ENCODE results near the gene LAMTOR4.
A peak's percentile ranks its signal among the peaks of the same experiment; 100 is the strongest.

Gene LAMTOR4

GRCh38 chr7:100163871-100164270 lies 15.2 kb downstream of the LAMTOR4 start:
- Histone ChIP-seq H2AFZ (ENCODE audit: low read depth, low read length) (no peak overlapping the region), H3K9me3 (ENCODE audit: insufficient read depth, low read length) (no peaks in the 10 kb centered on the region), H3K79me2 (ENCODE audit: low read length) (no peaks in the 10 kb centered on the region), H4K20me1 (ENCODE audit: insufficient read depth, low read length) (no peaks in the 10 kb centered on the region), H3K36me3 (replicated peaks; ENCODE audit: low read depth, low read length) (no peaks in the 10 kb centered on the region), H3K27ac (ENCODE audit: low read length) (no peak overlapping the region), H3K27me3 (ENCODE audit: low read depth, low read length) (peaks cover 34% of the 10 kb centered on the region), H3K4me3 (ENCODE audit: low read length) (no peak overlapping the region), H3K4me2 (ENCODE audit: low read length) (no peak overlapping the region), H3K9ac (ENCODE audit: low read length) (no peak overlapping the region), H3K4me1 (ENCODE audit: low read length) (peaks cover 21% of the 10 kb centered on the region)
- no peak for TF ChIP-seq CTCF (IDR thresholded peaks at IDR 0.05; ENCODE audit: low read depth, low read length)
- TF ChIP-seq EZH2phosphoT487 (IDR thresholded peaks at IDR 0.05; ENCODE audit: low read depth): no peak

GRCh38 chr7:100166317-100166940 lies 17.7 kb downstream of the LAMTOR4 start:
- H3K4me2 ChIP-seq (ENCODE audit: low read length): no peak overlapping the region
- no peak overlapping the region for H2AFZ ChIP-seq (ENCODE audit: low read depth, low read length)

GRCh38 chr7:100166970-100167911 lies 18.5 kb downstream of the LAMTOR4 start:
- Histone ChIP-seq H3K9ac (ENCODE audit: low read length) (peak overlapping the region; percentile 2; the same call in 1 of the 2 replicates), H2AFZ (ENCODE audit: low read depth, low read length) (no peak overlapping the region), H3K4me2 (ENCODE audit: low read length) (peak overlapping the region; percentile 55), H3K4me3 (ENCODE audit: low read length) (peak overlapping the region; percentile 58), H3K27ac (ENCODE audit: low read length) (no peak overlapping the region), H3K27me3 (ENCODE audit: low read depth, low read length) (peaks cover 34% of the 10 kb centered on the region), H3K79me2 (ENCODE audit: low read length) (no peaks in the 10 kb centered on the region), H3K36me3 (replicated peaks; ENCODE audit: low read depth, low read length) (no peaks in the 10 kb centered on the region), H4K20me1 (ENCODE audit: insufficient read depth, low read length) (no peaks in the 10 kb centered on the region), H3K4me1 (ENCODE audit: low read length) (peaks cover 32% of the 10 kb centered on the region), H3K9me3 (ENCODE audit: insufficient read depth, low read length) (no peaks in the 10 kb centered on the region)
- TF ChIP-seq EZH2phosphoT487 (IDR thresholded peaks at IDR 0.05; ENCODE audit: low read depth) (no peak), CTCF (IDR thresholded peaks at IDR 0.05; ENCODE audit: low read depth, low read length) (no peak)

More at GRCh38 chr7:100166317-100166940, 17.7 kb downstream of the LAMTOR4 start:
- H3K36me3 ChIP-seq (replicated peaks; ENCODE audit: low read depth, low read length): no peaks in the 10 kb centered on the region
- H3K4me3 ChIP-seq (ENCODE audit: low read length): no peak overlapping the region
- TF ChIP-seq CTCF (IDR thresholded peaks at IDR 0.05; ENCODE audit: low read depth, low read length): no peak
- TF ChIP-seq EZH2phosphoT487 (IDR thresholded peaks at IDR 0.05; ENCODE audit: low read depth): no peak
- no peaks in the 10 kb centered on the region for H3K9me3 ChIP-seq (ENCODE audit: insufficient read depth, low read length)
- no peak overlapping the region for H3K27ac ChIP-seq (ENCODE audit: low read length)
- no peaks in the 10 kb centered on the region for H4K20me1 ChIP-seq (ENCODE audit: insufficient read depth, low read length)
- peaks cover 34% of the 10 kb centered on the region for H3K27me3 ChIP-seq (ENCODE audit: low read depth, low read length)
- H3K79me2 ChIP-seq (ENCODE audit: low read length): no peaks in the 10 kb centered on the region
- no peak overlapping the region for H3K9ac ChIP-seq (ENCODE audit: low read length)
- peaks cover 32% of the 10 kb centered on the region for H3K4me1 ChIP-seq (ENCODE audit: low read length)

DNA sequence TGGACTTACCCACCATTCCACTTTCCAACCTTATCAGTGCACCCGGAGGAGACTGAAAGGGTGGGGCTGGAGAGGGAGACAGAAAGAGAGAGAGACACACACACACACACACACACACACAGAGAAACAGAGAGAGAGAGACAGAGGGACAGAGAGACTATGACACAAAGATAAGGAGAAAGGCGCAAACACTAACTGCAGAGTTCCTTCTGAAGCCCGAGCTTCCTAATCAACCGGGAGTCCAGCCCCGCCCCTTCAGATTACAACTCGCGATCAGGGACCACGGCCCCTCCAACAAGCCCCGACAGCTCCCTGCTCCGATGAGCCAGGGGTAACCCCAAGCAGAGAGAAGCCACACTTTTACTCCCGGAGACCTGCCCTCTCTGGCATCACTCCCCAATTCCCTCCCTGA lies 19.2 kb downstream of the LAMTOR4 start:
- Histone ChIP-seq H4K20me1 (ENCODE audit: insufficient read depth, low read length) (no peaks in the 10 kb centered on the region), H3K79me2 (ENCODE audit: low read length) (no peaks in the 10 kb centered on the region), H3K4me1 (ENCODE audit: low read length) (peaks cover 32% of the 10 kb centered on the region), H3K27ac (ENCODE audit: low read length) (no peak overlapping the region), H3K9me3 (ENCODE audit: insufficient read depth, low read length) (no peaks in the 10 kb centered on the region), H3K27me3 (ENCODE audit: low read depth, low read length) (peaks cover 34% of the 10 kb centered on the region), H2AFZ (ENCODE audit: low read depth, low read length) (no peak overlapping the region), H3K36me3 (replicated peaks; ENCODE audit: low read depth, low read length) (no peaks in the 10 kb centered on the region), H3K4me3 (ENCODE audit: low read length) (peak overlapping the region; percentile 58), H3K9ac (ENCODE audit: low read length) (peak overlapping the region; percentile 2; the same call in 1 of the 2 replicates), H3K4me2 (ENCODE audit: low read length) (peak overlapping the region; percentile 55)
- no peak for TF ChIP-seq EZH2phosphoT487 (IDR thresholded peaks at IDR 0.05; ENCODE audit: low read depth)
- no peak for TF ChIP-seq CTCF (IDR thresholded peaks at IDR 0.05; ENCODE audit: low read depth, low read length)

All from OCI-LY3 (cell line).